Bronchial epithelial cell (primary cell): ENCODE results near the gene ZCCHC17. TPM values are rescaled to one million over a fixed set of nuclear protein-coding genes. Genes with fewer than 3 reads are reported as not detected.

Experiments
- DNase-seq: peaks from one replicate; pipeline ENCODE4 v3.0.0-alpha.2; 2010; ENCODE audit warnings: low read depth
- FAIRE-seq: peaks from 2 replicates; lab custom pipeline; 2011; peaks lifted over from hg19 to GRCh38; lab: Jason Lieb, UNC
- H3K27me3 ChIP-seq: 2 replicates; pipeline ENCODE4 v1.5.1; 2011; ENCODE audit warnings: low read length; ENCODE audit not compliant: control insufficient read depth, insufficient read depth
- H3K36me3 ChIP-seq: 2 replicates; pipeline ENCODE4 v1.5.1; 2011; ENCODE audit warnings: low read length; ENCODE audit not compliant: control insufficient read depth, insufficient read depth
- H3K4me3 ChIP-seq: 2 replicates; pipeline ENCODE4 v1.5.1; 2011; ENCODE audit warnings: mild to moderate bottlenecking, low read depth, low read length, control low read depth
- CTCF ChIP-seq: IDR thresholded peaks from 2 replicates; pipeline ENCODE4 v1.5.1; 2011; ENCODE audit warnings: mild to moderate bottlenecking, moderate library complexity, low read length, control low read depth, inconsistent platforms; ENCODE audit not compliant: insufficient read depth, severe bottlenecking
- total RNA-seq: library from RNA; depleted of rRNA; stranded (reverse); fragments of >200 nt; gene quantifications from 2 replicates; pipeline ENCODE4 v1.2.1, GENCODE V29; 2014

Gene ZCCHC17
- total RNA-seq, 1 donor from 2014 or later: 35.8 TPM

GRCh38 chr1:31362032-31362431 lies 65.2 kb downstream of the ZCCHC17 start:
- FAIRE-seq (no peak), DNase-seq (no peak)
- H3K27me3 ChIP-seq: no peaks in the 10 kb centered on the region
- peaks cover 5% of the 10 kb centered on the region for H3K36me3 ChIP-seq
- no peak for TF ChIP-seq CTCF
- H3K4me3 ChIP-seq: no peak overlapping the region

GRCh38 chr1:31364561-31365250 lies 67.9 kb downstream of the ZCCHC17 start:
- Histone ChIP-seq H3K27me3 (no peaks in the 10 kb centered on the region), H3K4me3 (no peak overlapping the region), H3K36me3 (peaks cover 5% of the 10 kb centered on the region)
- no peak for DNase-seq
- no peak for TF ChIP-seq CTCF
- FAIRE-seq: no peak

- FAIRE-seq: peak; percentile 28
- Histone ChIP-seq H3K36me3 (peaks cover 5% of the 10 kb centered on the region), H3K27me3 (no peaks in the 10 kb centered on the region), H3K4me3 (no peak overlapping the region)
- TF ChIP-seq CTCF: no peak
- no peak for DNase-seq
Measured at GRCh38 chr1:31366796-31367195, 70.0 kb downstream of the ZCCHC17 start.

GRCh38 chr1:31368611-31369107 lies 71.8 kb downstream of the ZCCHC17 start:
- DNase-seq: no peak
- Histone ChIP-seq H3K36me3 (peaks cover 5% of the 10 kb centered on the region), H3K27me3 (no peaks in the 10 kb centered on the region), H3K4me3 (no peak overlapping the region)
- FAIRE-seq: no peak
- TF ChIP-seq CTCF: no peak

GRCh38 chr1:31370021-31370420 lies 73.2 kb downstream of the ZCCHC17 start:
- Histone ChIP-seq H3K27me3 (no peaks in the 10 kb centered on the region), H3K4me3 (no peak overlapping the region), H3K36me3 (no peaks in the 10 kb centered on the region)
- FAIRE-seq (no peak), DNase-seq (no peak)
- no peak for TF ChIP-seq CTCF

- FAIRE-seq (no peak), DNase-seq (no peak)
- TF ChIP-seq CTCF: no peak
- no peak overlapping the region for H3K4me3 ChIP-seq
- no peaks in the 10 kb centered on the region for H3K27me3 ChIP-seq
- H3K36me3 ChIP-seq: no peaks in the 10 kb centered on the region
Measured at GRCh38 chr1:31370565-31370964, 73.7 kb downstream of the ZCCHC17 start.
